ENCODE measurements around the gene PIGW. TPM values are rescaled to one million over a fixed set of nuclear protein-coding genes. Genes with fewer than 3 reads are reported as not detected.

Gene PIGW
- total RNA-seq, 1 experiment from 2014 or later = 21.7 TPM

GRCh38 chr17:36545077-36545464, 10.3 kb downstream of the PIGW start:
- Mint-ChIP-seq H3K36me3 (peaks cover 3% of the 10 kb centered on the region; the same call in 1 of the 2 replicates), H3K4me1 (peaks cover 24% of the 10 kb centered on the region), H3K27me3 (ENCODE audit: low read depth) (no peaks in the 10 kb centered on the region), H3K9me3 (no peaks in the 10 kb centered on the region), H3K4me3 (peak overlapping the region; percentile 98), H3K27ac (no peak overlapping the region; the same call in 1 of the 2 replicates)
- CTCF ChIA-PET = interaction anchor here (0.6 to 5.4 kb wide), 3 partner anchors 10 to 1065 kb away, joined by 3 to 40 read pairs (median 5); partner anchors contain the start of genes MYO19 and PIGW
- no peak for DNase-seq (ENCODE audit: low spot score)
- peak; percentile 53 for ATAC-seq
- TF ChIP-seq EMX1 (CRISPR knock-in tag; IDR thresholded peaks at IDR 0.05) (no peak), CBFB (CRISPR knock-in tag; IDR thresholded peaks at IDR 0.05; ENCODE audit: low read depth) (no peak), FOXP4 (CRISPR knock-in tag; IDR thresholded peaks at IDR 0.05) (no peak), ZNF423 (CRISPR knock-in tag; IDR thresholded peaks at IDR 0.05) (no peak)
- TF ChIP-seq, protein P1, sequence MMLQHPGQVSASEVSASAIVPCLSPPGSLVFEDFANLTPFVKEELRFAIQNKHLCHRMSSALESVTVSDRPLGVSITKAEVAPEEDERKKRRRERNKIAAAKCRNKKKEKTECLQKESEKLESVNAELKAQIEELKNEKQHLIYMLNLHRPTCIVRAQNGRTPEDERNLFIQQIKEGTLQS (CRISPR knock-in tag; conservative IDR thresholded peaks at IDR 0.05) = no peak
- POLR2A ChIA-PET = interaction anchor here (0.6 to 3.5 kb wide), 3 partner anchors 11 to 47 kb away, joined by 5 to 37 read pairs (median 6); partner anchors contain the start of genes DHRS11, MYO19 and PIGW

GRCh38 chr17:36545465-36546417, 11.0 kb downstream of the PIGW start:
- POLR2A ChIA-PET = interaction anchor here (0.6 to 3.5 kb wide), 5 partner anchors 11 to 55 kb away, joined by 4 to 37 read pairs (median 6); partner anchors contain the start of genes DHRS11, MRM1, MYO19 and PIGW
- TF ChIP-seq ZBTB43 (CRISPR knock-in tag; IDR thresholded peaks at IDR 0.05) = no peak
- no peak for TF ChIP-seq E2F4 (CRISPR knock-in tag; IDR thresholded peaks at IDR 0.05; ENCODE audit: borderline replicate concordance, low read depth)
- TF ChIP-seq, protein P2, sequence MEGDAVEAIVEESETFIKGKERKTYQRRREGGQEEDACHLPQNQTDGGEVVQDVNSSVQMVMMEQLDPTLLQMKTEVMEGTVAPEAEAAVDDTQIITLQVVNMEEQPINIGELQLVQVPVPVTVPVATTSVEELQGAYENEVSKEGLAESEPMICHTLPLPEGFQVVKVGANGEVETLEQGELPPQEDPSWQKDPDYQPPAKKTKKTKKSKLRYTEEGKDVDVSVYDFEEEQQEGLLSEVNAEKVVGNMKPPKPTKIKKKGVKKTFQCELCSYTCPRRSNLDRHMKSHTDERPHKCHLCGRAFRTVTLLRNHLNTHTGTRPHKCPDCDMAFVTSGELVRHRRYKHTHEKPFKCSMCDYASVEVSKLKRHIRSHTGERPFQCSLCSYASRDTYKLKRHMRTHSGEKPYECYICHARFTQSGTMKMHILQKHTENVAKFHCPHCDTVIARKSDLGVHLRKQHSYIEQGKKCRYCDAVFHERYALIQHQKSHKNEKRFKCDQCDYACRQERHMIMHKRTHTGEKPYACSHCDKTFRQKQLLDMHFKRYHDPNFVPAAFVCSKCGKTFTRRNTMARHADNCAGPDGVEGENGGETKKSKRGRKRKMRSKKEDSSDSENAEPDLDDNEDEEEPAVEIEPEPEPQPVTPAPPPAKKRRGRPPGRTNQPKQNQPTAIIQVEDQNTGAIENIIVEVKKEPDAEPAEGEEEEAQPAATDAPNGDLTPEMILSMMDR (IDR thresholded peaks at IDR 0.05) = no peak
- no peak for TF ChIP-seq AFF4 (CRISPR knock-in tag; IDR thresholded peaks at IDR 0.05; ENCODE audit: borderline replicate concordance)
- peak; percentile 63; the same call in 1 of the 2 replicates for TF ChIP-seq GABPB1 (CRISPR knock-in tag; IDR thresholded peaks at IDR 0.05)
- no peak for TF ChIP-seq RELA (CRISPR knock-in tag; IDR thresholded peaks at IDR 0.05; ENCODE audit: borderline replicate concordance)
- TF ChIP-seq CREB1 (CRISPR knock-in tag; IDR thresholded peaks at IDR 0.05) = no peak
- no peak for TF ChIP-seq ZNF232 (CRISPR knock-in tag; IDR thresholded peaks at IDR 0.05)
- TF ChIP-seq HMGXB4 (CRISPR knock-in tag; IDR thresholded peaks at IDR 0.05) = no peak; the same call in 1 of the 2 replicates
- no peak for TF ChIP-seq ATF2 (CRISPR knock-in tag; IDR thresholded peaks at IDR 0.05; ENCODE audit: borderline replicate concordance, low read depth)
- no peak; the same call in 1 of the 2 replicates for TF ChIP-seq MYBL2 (CRISPR knock-in tag; IDR thresholded peaks at IDR 0.05)
- TF ChIP-seq ZNF317 (CRISPR knock-in tag; IDR thresholded peaks at IDR 0.05; ENCODE audit: borderline replicate concordance, low read depth) = 0 out of 2 replicates have a peak, but pooled peaks have one; percentile 20

More at GRCh38 chr17:36545465-36546417, 11.0 kb downstream of the PIGW start:
- Mint-ChIP-seq H3K4me3 (peak overlapping the region; percentile 94), H3K9me3 (no peaks in the 10 kb centered on the region), H3K27me3 (ENCODE audit: low read depth) (no peaks in the 10 kb centered on the region), H3K36me3 (peaks cover 3% of the 10 kb centered on the region; the same call in 1 of the 2 replicates), H3K27ac (peak overlapping the region; percentile 96), H3K4me1 (peaks cover 24% of the 10 kb centered on the region)
- peak; percentile 99 for DNase-seq (ENCODE audit: low spot score)
- CTCF ChIA-PET = interaction anchor here (0.6 to 5.4 kb wide), 3 partner anchors 11 to 1065 kb away, joined by 3 to 40 read pairs (median 5); partner anchors contain the start of genes MYO19 and PIGW
- peak; percentile 81 for ATAC-seq

All from WTC11 (cell line).